A673 (cell line): ENCODE data around the gene PIEZO1. TPM values are rescaled to one million over a fixed set of nuclear protein-coding genes. Genes with fewer than 3 reads are reported as not detected.

ENCODE experiments used
- BruUV-seq: library from RNA; stranded (reverse); fragments of 400-500 nt; replicated peaks from 2 replicates; lab custom pipeline; 2021; lab: Mats Ljungman, UMichigan
- CTCF ChIA-PET: fragments of 300-600 bp; sonication (Branson Sonifier 250); formaldehyde crosslinking; loops from one replicate; lab custom pipeline; 2022; ENCODE audit warnings: antibody characterized with exemption; lab: Charles Lee
- POLR2A ChIA-PET: fragments of 300-600 bp; sonication (Branson Sonifier 250); formaldehyde crosslinking; loops from one replicate; lab custom pipeline; 2022; ENCODE audit warnings: antibody characterized with exemption; ENCODE audit not compliant: low non-redundant PET; lab: Charles Lee
- DNase-seq: peaks from one replicate; pipeline ENCODE4 v3.0.0-alpha.2; 2015; ENCODE audit warnings: low spot score
- H3K27ac ChIP-seq: fragments of 200-600 bp; sonication (generic); 2 replicates; pipeline ENCODE4 v1.5.1; 2016; ENCODE audit warnings: mixed run types, low read depth, mild to moderate bottlenecking, mixed read lengths, antibody characterized with exemption, low read length; ENCODE audit not compliant: poor library complexity, severe bottlenecking
- H3K27me3 ChIP-seq: fragments of 200-600 bp; sonication (generic); replicated peaks from 2 replicates; pipeline ENCODE4 v1.6.1; 2017; ENCODE audit warnings: mixed run types, low read depth, mild to moderate bottlenecking, mixed read lengths, antibody characterized with exemption, low read length; ENCODE audit not compliant: insufficient read depth, poor library complexity
- H3K36me3 ChIP-seq: fragments of 200-600 bp; sonication (generic); 2 replicates; pipeline ENCODE4 v1.6.1; 2016; ENCODE audit warnings: mixed run types, mild to moderate bottlenecking, mixed read lengths, antibody characterized with exemption, low read length; ENCODE audit not compliant: insufficient read depth, poor library complexity, severe bottlenecking
- H3K4me1 ChIP-seq: fragments of 200-600 bp; sonication (generic); 2 replicates; pipeline ENCODE4 v1.6.1; 2017; ENCODE audit warnings: mixed run types, mild to moderate bottlenecking, mixed read lengths, antibody characterized with exemption, low read length; ENCODE audit not compliant: insufficient read depth, poor library complexity, severe bottlenecking
- H3K4me3 ChIP-seq: fragments of 200-600 bp; sonication (generic); 2 replicates; pipeline ENCODE4 v1.5.1; 2016; ENCODE audit warnings: low read depth, mixed run types, mild to moderate bottlenecking, mixed read lengths, low read length; ENCODE audit not compliant: poor library complexity, severe bottlenecking
- H3K9me3 ChIP-seq: fragments of 200-600 bp; sonication (generic); 2 replicates; pipeline ENCODE4 v1.6.1; 2016; ENCODE audit warnings: mixed run types, low read depth, mild to moderate bottlenecking, mixed read lengths, antibody characterized with exemption, low read length; ENCODE audit not compliant: poor library complexity, severe bottlenecking
- EZH2 ChIP-seq: fragments of 200-600 bp; sonication (generic); IDR thresholded peaks from 2 replicates; pipeline ENCODE4 v1.6.1; 2017; ENCODE audit warnings: borderline replicate concordance, low read depth, mild to moderate bottlenecking, mixed read lengths, antibody characterized with exemption, low read length; ENCODE audit not compliant: poor library complexity, severe bottlenecking
- intact Hi-C: fragments of 100-400 bp; cut with micrococcal nuclease; formaldehyde crosslinking; loops from one replicate; pipeline ENCODE4 v1.10.0; 2022; ENCODE audit not compliant: unreplicated experiment
- total RNA-seq: library from RNA; stranded (reverse); gene quantifications from 2 replicates; pipeline ENCODE4 v1.2.3, GENCODE V29; 2021
- TF ChIP-seq, protein P1 (sequence below): fragments of 300-800, 200-600 bp; sonication (generic); conservative IDR thresholded peaks from 2 replicates; pipeline ENCODE4 v1.5.1; 2017; ENCODE audit warnings: low read depth, mild to moderate bottlenecking, antibody characterized with exemption, low read length, moderate library complexity, mixed read lengths

Gene PIEZO1
- total RNA-seq, 1 experiment from 2014 or later: 174 TPM

DNA sequence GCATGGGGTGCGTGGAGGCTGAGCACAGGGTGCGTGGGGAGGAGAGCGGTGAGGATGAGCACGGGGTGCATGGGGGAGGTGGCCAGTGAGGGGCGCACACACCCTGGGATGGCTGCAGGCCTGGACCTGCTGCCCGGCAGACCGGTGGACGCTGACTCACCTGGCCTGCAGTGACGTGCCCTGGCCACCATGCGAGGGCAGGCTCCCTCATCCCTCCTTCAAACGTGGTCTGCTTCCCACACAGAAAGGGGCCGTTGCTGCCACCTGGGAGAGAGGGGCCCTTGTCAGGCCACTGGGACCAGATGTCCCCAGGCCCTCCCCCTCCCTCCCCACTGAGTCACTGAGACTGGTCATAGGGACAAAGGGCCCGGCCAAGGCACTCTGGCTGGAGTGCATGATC, 46.8 kb upstream of the PIEZO1 start:
- no peaks in the 10 kb centered on the region for H3K9me3 ChIP-seq
- no peak overlapping the region for H3K27ac ChIP-seq
- H3K4me1 ChIP-seq: no peaks in the 10 kb centered on the region
- H3K27me3 ChIP-seq: no peaks in the 10 kb centered on the region
- no peak for DNase-seq
- ChIA-PET CTCF (no interaction called here), POLR2A (no interaction called here)
- TF ChIP-seq, protein P1, sequence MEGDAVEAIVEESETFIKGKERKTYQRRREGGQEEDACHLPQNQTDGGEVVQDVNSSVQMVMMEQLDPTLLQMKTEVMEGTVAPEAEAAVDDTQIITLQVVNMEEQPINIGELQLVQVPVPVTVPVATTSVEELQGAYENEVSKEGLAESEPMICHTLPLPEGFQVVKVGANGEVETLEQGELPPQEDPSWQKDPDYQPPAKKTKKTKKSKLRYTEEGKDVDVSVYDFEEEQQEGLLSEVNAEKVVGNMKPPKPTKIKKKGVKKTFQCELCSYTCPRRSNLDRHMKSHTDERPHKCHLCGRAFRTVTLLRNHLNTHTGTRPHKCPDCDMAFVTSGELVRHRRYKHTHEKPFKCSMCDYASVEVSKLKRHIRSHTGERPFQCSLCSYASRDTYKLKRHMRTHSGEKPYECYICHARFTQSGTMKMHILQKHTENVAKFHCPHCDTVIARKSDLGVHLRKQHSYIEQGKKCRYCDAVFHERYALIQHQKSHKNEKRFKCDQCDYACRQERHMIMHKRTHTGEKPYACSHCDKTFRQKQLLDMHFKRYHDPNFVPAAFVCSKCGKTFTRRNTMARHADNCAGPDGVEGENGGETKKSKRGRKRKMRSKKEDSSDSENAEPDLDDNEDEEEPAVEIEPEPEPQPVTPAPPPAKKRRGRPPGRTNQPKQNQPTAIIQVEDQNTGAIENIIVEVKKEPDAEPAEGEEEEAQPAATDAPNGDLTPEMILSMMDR: no peak
- TF ChIP-seq EZH2: no peak
- intact Hi-C loops: no loop called here
- no TSS peak for BruUV-seq
- no peak overlapping the region for H3K4me3 ChIP-seq
- peaks cover 3% of the 10 kb centered on the region for H3K36me3 ChIP-seq

DNA sequence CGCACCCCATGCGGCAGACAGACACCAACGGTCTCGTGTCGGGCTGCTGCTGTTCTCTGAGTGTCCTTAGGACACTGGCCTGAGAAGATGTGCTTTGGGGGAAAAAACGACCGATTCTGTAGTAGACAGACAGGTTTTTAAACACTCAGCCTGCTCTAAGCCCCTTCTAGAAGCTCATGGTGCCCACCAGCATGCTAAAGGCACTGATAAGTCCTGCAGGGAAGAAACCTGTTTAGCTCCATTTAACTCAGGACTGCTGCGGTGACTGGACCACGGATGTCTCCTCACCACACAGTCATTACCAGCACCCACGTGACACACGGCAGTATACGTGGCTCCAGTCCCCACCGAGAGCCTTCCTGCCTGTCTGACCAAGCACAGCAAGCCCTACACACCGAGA, 45.8 kb upstream of the PIEZO1 start:
- TF ChIP-seq, protein P1: no peak
- TF ChIP-seq EZH2: no peak
- CTCF ChIA-PET: no interaction called here
- POLR2A ChIA-PET: interaction anchor here (0.6 kb wide), 1 partner anchor 27 kb away, joined by 6 read pairs; the partner anchor contains the start of gene CDT1
- Histone ChIP-seq H3K27me3 (no peaks in the 10 kb centered on the region), H3K9me3 (no peaks in the 10 kb centered on the region), H3K4me3 (no peak overlapping the region), H3K4me1 (no peaks in the 10 kb centered on the region), H3K36me3 (peaks cover 3% of the 10 kb centered on the region), H3K27ac (no peak overlapping the region)
- DNase-seq: no peak
- intact Hi-C loops: no loop called here
- no TSS peak for BruUV-seq

DNA sequence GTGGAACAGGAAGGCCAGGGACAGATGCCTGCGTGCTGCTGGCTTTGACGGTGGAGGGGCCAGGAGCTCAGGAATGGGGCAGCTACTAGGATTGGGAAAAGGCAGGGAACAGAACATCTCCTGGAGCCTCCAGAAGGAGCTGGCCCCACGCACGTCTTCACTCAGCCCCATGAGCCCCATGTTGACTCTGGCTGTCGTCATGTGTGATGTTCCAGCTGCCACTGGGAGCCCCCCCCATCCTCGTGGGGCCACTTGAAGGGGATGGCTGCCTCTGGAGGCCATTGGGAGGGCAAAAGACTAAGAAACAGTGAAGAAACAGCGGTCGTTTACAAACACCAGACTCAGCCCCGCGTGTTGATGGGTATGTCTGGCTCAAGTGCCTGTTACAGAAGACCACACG, 45.2 kb upstream of the PIEZO1 start:
- intact Hi-C loops: no loop called here
- ChIA-PET POLR2A (interaction anchor here (0.6 kb wide), 1 partner anchor 27 kb away, joined by 6 read pairs; the partner anchor contains the start of gene CDT1), CTCF (interaction anchor here (0.7 kb wide), 1 partner anchor 204 kb away, joined by 12 read pairs; no protein-coding TSS in a partner anchor)
- Histone ChIP-seq H3K4me3 (no peak overlapping the region), H3K27me3 (no peaks in the 10 kb centered on the region), H3K9me3 (no peaks in the 10 kb centered on the region), H3K27ac (no peak overlapping the region), H3K36me3 (peaks cover 3% of the 10 kb centered on the region), H3K4me1 (no peaks in the 10 kb centered on the region)
- BruUV-seq: no TSS peak
- no peak for DNase-seq
- TF ChIP-seq, protein P1: no peak
- no peak for TF ChIP-seq EZH2
